GM23338 (cell line): ENCODE measurements around the gene PIK3C2G.
"Not testable (repeated sequence)": the region's sequence is repeated elsewhere in the genome, so short reads cannot be mapped to it uniquely, and the experiment has no call there.

Experiments
- CREB1 ChIP-seq: fragments of 250-450 bp; sonication (Bioruptor Pico); IDR thresholded peaks from 2 replicates; pipeline ENCODE4 v1.5.0; 2020; ENCODE audit warnings: low read depth, mild to moderate bottlenecking, moderate library complexity
- CTCF ChIP-seq, 2 experiments: fragments of 200-600 bp in 1 of 2; sonication (generic) in 1 of 2; conservative IDR thresholded peaks; 2 replicates each; pipeline versions ENCODE4 v1.5.1 to v1.6.1; 2016 to 2017; ENCODE audit warnings: antibody characterized with exemption in 2 of 2, low read depth in 2 of 2, mild to moderate bottlenecking in 2 of 2, moderate library complexity in 1 of 2
- EZH2 ChIP-seq: fragments of 200-600 bp; sonication (generic); IDR thresholded peaks from one replicate; pipeline ENCODE4 v1.8.0; 2017; ENCODE audit warnings: antibody characterized with exemption, mild to moderate bottlenecking, low read depth; ENCODE audit not compliant: unreplicated experiment
- EZH2phosphoT487 ChIP-seq: fragments of 200-600 bp; sonication (generic); IDR thresholded peaks from one replicate; pipeline ENCODE4 v1.8.1; 2018; ENCODE audit warnings: antibody characterized with exemption; ENCODE audit not compliant: unreplicated experiment
- POLR2AphosphoS5 ChIP-seq: IDR thresholded peaks from 2 replicates; pipeline ENCODE4 v1.6.1; 2016; ENCODE audit warnings: antibody characterized with exemption, low read depth
- STAT1 ChIP-seq: IDR thresholded peaks from one replicate; pipeline ENCODE4 v1.6.1; 2016; ENCODE audit warnings: antibody characterized with exemption; ENCODE audit not compliant: unreplicated experiment
- ZNF114 ChIP-seq: fragments of 250-450 bp; sonication (Bioruptor Pico); IDR thresholded peaks from 2 replicates; pipeline ENCODE4 v1.5.0; 2020; ENCODE audit warnings: mild to moderate bottlenecking, moderate library complexity
- TF ChIP-seq, protein P1 (sequence below): IDR thresholded peaks from one replicate; pipeline ENCODE4 v1.6.1; 2018; ENCODE audit warnings: antibody characterized with exemption; ENCODE audit not compliant: unreplicated experiment

GRCh38 chr12:18542497-18542896, 281.2 kb downstream of the PIK3C2G start:
- not testable (repeated sequence) for TF ChIP-seq CTCF (conservative IDR thresholded peaks at IDR 0.05; ENCODE audit: low read depth in 2 of 2); EZH2; STAT1; POLR2AphosphoS5; EZH2phosphoT487; ZNF114 (CRISPR knock-in tag); CREB1
- TF ChIP-seq, protein P1, sequence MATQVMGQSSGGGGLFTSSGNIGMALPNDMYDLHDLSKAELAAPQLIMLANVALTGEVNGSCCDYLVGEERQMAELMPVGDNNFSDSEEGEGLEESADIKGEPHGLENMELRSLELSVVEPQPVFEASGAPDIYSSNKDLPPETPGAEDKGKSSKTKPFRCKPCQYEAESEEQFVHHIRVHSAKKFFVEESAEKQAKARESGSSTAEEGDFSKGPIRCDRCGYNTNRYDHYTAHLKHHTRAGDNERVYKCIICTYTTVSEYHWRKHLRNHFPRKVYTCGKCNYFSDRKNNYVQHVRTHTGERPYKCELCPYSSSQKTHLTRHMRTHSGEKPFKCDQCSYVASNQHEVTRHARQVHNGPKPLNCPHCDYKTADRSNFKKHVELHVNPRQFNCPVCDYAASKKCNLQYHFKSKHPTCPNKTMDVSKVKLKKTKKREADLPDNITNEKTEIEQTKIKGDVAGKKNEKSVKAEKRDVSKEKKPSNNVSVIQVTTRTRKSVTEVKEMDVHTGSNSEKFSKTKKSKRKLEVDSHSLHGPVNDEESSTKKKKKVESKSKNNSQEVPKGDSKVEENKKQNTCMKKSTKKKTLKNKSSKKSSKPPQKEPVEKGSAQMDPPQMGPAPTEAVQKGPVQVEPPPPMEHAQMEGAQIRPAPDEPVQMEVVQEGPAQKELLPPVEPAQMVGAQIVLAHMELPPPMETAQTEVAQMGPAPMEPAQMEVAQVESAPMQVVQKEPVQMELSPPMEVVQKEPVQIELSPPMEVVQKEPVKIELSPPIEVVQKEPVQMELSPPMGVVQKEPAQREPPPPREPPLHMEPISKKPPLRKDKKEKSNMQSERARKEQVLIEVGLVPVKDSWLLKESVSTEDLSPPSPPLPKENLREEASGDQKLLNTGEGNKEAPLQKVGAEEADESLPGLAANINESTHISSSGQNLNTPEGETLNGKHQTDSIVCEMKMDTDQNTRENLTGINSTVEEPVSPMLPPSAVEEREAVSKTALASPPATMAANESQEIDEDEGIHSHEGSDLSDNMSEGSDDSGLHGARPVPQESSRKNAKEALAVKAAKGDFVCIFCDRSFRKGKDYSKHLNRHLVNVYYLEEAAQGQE: not testable (repeated sequence)
